Measurements from ENCODE around the gene ASTN2.
"Not testable (repeated sequence)": the region's sequence is repeated elsewhere in the genome, so short reads cannot be mapped to it uniquely, and the experiment has no call there.

Gene ASTN2

DNA sequence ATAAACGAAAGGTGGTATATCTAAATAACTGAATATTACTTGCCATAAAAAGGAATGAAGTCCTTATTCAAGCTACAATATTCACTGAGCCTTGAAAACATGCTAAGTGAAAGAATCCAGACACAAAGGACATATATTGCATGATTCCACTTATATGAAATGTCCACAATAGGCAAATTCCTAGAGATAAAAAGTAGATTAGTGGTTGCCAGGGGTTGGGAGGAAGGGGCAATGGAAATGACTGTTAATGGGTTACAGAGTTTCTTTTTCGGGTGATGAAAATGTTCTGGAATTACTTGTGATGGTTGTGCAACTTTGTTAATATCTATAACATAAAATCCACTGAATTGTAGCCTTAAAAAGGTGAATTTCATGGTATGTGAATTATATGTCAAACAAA, 954.8 kb downstream of the ASTN2 start:
- no peak for DNase-seq (ENCODE audit: low spot score)

DNA sequence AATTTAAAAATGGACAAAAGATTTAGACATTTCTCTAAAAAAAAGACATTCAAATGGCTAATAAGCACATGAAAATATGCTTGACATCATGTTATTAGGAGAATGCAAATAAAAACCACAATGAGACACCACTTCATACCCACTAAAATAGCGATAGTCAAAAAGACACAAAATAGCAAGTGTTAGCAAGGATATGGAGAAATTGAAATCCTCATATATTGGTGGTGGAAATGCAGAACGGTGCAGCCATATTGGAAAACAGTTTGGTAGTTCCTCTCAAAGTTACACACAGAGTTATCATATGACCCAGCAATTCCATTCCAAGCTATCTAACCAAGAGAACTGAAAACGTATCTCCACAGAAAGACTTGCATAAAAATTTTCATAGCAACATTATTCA, 955.3 kb downstream of the ASTN2 start:
- DNase-seq (ENCODE audit: low spot score), result no peak

DNA sequence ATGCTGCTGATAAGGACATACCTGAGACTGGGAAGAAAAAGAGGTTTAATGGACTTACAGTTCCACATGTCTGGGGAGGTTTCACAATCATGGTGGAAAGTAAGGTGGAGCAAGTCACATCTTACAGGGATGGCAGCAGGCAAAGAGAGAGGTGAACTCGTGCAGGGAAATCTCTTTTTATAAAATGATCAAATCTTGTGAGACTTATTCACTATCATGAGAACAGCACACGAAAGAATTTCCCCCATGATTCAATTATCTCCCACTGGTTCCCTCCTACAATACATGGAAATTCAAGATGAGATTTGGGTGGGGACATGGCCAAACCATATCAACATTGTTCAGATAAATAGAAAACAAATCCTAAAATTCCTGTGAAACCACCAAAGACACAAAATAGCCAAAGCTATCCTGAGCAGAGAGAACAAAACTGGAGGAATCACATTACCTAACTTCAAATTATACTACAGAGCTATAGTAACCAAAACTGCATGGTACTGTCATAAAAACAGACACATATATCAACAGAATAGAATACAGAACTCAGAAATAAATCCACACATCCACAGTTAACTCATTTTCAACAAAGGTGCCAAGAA, 958.3 kb downstream of the ASTN2 start:
- no peak for DNase-seq (ENCODE audit: low spot score)

DNA sequence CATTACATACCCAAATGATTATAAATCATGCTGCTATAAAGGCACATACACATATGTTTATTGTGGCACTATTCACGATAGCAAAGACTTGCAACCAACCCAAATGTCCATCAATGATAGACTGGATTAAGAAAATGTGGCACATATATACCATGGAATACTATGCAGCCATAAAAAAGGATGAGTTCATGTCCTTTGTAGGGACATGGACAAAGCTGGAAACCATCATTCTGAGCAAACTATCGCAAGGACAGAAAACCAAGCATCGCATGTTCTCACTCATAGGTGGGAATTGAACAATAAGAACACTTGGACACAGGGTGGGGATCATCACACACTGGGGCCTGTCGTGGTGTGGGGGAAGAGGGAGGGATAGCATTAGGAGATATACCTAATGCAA, 960.3 kb downstream of the ASTN2 start:
- not testable (repeated sequence) for DNase-seq (ENCODE audit: low spot score)

DNA sequence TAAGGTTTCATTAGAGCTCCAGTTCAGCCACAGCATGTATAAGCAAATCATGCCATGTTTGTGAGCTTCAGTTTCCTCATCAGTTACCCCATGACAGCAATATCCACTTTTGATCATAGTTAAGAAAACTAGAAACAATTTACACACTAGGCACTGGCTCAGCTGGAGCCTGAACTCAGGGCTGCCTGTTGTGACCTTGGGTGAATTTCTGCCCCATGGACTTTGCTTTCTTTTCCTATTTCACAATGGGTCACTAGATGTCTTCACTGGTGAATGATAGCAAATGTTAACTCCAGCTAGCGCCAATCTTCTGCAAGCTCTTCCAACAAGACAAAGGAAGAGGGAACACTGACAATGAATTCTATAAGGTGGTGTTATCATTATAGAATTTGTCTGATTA, 961.1 kb downstream of the ASTN2 start:
- DNase-seq (ENCODE audit: low spot score), result no peak

DNA sequence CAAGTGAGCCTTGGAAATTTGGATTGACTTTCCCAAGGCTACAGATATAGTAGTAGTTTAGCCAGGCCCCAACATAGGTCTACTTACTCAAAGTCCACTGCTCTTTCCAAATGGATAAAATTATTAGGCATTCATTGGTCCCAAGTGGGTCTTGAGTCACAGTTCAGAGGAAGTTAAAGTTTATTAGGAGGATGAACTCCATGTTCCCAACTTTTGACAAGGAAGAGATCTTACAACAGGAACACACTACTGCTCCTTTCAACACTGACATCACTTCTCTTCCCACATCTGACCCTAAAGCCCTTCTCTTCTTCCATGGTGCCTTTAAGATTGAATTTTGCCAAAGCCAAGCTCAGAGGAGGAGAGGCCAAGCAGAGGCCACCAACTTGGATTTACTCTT, 962.2 kb downstream of the ASTN2 start:
- no peak for DNase-seq (ENCODE audit: low spot score)

DNA sequence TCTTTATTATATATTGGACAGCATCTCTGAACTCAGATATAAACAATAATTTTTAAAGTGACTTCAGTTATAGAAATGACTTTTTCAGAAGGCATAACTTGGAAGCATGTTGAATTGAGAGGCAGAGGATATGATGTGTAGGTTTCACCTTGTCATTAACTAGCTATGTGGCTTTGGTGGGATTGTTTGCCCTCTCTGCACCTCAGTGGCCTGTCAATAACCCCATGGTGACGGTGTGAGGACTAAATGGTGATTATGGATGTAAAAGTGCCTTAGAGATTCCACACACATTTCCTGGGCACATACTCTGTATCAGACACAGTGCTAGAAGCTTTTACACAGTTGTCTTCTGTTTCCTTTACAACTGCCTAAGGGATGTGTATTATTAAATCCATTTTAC, 962.6 kb downstream of the ASTN2 start:
- DNase-seq (ENCODE audit: low spot score), result no peak

DNA sequence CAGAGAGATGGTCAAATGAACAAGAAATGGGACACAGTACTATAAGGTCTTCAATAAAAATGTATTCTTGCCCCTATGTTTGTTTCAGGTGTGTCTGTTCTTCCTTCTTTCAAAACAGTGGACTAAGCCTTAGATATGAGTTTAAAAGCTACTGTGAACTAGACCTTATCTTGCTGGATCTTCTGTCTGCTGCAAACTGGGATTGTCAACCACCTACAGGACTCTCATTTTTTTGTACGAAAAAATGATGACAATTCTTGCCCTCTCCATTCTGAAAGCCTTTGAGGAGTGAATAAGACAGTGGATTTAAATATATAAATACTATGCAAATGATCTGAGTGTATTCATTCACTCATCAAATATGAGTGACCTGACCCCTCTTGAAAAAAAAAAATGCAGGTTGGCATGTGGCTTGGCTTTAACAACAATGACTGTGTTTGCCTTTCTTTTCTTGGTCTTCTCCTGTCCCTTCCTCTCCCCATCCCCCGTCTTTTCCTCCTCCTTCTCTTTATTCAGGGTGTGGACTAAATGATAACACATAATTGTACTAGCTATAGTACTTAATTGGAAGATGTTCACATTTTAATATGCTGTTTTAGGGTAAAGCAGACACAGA, 963.2 kb downstream of the ASTN2 start:
- no peak for DNase-seq (ENCODE audit: low spot score)

DNA sequence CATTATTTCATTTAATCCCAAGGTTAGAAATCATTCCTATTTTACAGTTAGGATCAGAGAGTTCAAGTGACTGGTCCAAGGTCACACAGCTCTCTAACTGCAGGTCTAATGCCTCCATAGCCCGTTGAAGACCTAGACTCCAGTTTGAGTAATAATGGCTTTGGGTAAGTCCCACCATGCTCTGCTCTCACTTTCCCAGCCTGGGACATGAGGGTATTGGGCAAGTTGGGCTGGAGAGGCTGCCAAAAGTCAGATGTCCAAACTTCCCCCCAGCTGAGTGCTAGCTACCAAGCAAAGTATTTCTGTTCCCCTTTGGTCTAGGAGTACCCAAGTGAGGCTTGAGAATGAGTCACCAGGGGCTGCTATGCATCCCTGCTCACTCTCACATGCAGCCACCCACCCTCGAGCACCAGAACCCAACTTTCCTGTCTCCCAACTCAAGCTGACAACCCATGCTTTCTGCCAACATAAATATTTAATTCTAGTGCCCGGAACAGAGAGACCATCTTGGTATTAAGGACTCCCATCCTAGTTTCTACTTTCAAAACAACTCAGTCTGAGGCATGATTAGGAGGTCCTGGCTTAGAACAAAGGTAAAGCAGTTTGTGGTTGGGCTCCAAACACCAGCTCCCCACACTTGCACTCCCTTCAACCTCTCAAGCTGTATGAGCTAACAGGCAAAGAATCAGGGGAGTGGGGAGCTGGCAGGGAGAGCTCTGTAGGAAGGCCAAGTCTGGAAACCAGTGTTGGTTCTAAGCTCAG, 964.3 kb downstream of the ASTN2 start:
- DNase-seq (ENCODE audit: low spot score), result no peak

DNA sequence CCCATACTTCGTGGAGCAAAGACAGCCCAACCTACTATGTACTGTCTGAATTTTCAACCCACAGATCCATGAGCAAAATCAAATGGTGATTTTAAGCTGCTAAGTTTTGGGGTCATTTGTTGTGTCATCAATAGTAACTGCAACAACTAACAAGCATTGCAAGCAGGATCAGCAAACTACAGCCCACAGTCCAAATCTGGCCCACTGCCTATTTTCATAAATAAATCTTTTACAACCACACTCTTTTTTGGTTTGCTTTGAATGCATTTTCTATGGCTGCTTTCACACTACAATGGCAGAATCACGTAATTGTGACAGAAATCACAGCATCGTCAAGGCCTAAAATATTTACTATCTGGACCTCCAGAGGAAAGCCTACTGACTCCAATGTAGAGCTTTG, 964.9 kb downstream of the ASTN2 start:
- DNase-seq (ENCODE audit: low spot score), result no peak

DNA sequence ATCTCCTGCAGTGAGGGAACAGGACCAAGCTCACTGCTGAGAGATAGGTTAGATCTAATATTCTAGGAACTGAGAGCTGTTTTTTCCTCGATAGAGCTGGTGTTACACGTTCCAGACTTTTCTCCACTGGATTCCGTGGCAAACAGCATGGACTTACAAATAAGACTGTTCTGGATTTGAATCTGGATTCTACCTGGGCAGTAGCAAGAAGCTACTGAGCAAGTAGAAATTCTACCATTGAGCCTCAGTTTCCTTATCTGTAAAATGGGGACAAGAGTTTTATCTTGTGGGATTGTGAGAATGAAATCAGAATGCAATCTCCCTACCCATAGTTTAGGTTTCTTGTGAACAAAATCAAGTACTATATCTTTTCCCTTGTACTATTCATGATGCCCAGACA, 966.4 kb downstream of the ASTN2 start:
- DNase-seq (ENCODE audit: low spot score), result no peak

DNA sequence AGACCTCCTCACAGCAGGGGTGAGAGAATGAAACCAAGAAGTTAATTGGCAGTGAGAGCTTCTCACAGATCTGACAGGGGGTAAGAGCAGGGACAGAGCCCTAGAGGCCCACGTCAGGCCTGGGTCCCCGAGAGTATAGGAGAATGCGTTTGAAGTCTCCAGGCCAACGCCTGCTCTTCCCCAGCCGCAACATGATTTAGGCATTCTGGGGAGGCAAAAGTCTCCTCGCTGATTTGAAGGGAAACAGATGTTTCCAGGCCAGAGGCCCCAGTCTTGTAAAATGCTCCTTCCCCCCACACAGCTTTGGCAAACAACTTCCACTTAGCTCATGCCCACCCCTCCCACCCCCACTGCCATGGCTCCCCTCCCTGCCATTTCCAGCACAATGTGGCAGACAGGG, 966.9 kb downstream of the ASTN2 start:
- DNase-seq (ENCODE audit: low spot score), result no peak

DNA sequence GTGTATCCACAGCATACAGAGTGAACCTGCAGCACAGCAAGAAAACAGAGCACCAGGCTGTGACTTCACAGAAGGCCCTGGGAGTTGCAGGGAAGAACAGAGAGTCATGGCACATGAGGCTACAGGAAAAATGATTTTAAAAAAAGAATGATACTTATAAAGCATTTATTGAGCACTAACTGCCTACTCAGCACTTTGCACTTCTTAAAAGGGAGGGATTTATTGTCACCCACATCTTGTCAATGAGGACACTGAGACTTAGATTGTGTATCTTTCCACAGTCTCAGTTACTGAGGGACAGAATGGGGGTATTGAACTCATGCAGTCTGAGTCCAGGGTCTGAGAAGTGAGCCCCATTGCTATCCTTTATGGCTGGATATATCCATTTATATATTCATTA, 972.3 kb downstream of the ASTN2 start:
- DNase-seq (ENCODE audit: low spot score), result no peak

DNA sequence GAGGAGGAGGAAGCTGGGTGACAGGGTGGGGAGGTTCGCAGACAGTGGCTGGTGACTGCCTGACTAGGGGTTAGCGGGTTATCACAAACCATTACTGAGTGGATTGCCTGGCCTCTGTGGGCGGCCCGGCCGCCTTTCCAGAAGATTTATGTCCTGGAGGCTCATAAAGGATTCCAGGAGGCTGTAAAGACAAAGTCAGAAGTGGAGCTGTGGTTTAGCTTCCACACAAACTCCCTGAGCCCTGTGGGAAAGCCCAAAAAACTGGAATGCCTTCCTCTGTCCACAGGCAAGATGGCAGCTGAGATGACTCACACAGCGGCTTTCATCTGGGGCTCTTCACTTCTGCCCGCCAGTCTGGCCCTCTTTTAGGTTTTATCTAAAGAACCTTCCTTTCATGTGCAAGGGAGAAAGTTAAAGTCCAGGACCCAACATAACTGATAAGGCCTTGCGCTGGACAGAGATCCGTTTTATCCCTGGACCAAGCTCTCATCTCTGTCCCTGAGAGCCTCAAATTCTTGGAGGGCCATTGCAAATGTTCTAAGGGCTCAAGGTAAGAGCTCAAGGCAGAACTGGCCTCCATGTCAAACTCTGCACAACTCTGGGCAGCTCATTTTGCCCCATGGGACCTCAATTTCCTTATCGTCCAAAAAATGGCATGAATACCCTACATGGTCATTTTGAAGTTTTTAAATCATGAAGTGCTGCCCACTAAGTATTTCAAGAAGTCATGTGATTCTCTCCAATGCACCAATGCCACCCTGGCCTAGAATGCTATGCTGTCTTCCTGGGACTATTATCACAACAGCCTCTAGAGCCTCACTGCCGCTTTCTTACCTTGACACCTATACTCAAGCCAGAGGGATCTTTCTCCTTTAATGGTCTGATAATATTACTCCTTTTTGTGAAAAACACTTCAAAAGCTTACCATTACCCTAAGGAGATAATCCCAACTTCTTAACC, 977.2 kb downstream of the ASTN2 start:
- DNase-seq (ENCODE audit: low spot score), result no peak

DNA sequence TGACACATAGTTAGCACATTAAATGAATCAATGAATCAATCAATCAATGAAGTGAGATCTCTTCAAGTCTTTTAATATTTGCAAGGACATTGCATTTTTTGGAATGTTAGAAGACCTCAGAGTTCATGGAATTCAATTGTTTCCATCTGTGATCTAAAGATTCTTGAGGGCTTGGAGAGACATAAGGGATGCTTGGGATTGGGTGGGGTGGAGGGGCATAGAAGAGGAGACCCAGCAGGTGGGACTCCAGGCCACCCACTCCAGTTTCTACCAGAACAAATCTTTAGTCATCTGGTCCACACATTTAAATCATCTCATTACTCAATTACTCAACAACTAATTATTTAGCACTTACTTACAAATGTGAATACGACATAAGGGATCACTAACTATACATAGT, 978.7 kb downstream of the ASTN2 start:
- DNase-seq (ENCODE audit: low spot score), result no peak

DNA sequence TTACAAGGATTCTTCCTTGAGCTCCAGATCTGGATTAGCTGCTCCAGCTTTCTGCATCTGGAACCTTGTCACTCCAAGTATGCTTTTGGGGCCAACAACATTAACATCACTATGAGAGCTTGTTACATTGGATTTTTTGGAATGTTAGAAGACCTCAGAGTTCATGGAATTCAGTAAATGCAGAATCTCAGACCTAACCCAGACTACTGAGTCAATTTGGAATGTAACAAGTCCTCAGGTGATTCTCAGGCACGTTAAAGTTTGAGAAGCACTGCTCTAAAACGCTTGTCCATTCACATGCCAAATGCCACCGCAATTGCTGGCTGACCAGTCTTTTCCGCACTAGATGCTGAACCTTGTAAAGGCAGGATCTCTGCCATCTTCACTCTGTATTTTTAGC, 979.2 kb downstream of the ASTN2 start:
- DNase-seq (ENCODE audit: low spot score), result no peak

DNA sequence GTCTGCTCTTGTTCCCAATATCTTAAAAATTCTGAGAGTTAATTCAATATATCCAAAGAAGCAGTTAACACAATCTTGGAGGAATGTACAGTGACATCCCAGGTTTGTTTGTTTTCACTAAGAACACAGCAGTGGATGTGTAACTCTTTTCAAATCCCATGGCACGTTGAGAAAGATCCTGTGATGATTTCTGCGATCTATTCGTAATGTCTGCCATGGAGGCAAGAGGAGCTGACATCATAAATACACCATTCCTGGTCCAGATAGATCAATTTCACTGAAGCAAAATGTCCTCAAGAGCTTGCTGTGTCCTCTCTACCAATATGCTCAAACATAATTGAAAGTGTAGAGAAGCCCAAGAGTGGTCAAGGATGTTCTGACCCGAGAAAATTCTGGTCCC, 980.5 kb downstream of the ASTN2 start:
- no peak for DNase-seq (ENCODE audit: low spot score)

DNA sequence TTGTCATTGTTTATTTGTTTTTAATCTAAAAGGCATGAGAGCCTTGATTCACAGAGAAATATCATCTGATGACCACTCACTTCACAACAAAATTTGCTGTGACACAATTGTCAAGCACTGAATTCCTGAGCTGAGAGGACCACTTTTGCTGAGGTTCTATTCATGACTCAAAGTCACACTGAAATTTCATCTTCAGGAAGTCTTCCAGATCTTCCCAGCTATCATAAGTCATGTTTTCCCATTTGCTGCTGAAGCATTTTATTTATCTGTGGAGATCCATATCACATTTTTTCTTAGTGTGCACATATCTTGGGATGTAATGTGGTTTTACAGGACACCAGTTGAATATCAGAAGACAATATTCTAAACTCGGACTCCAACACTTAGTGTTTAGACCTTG, 982.8 kb downstream of the ASTN2 start:
- no peak for DNase-seq (ENCODE audit: low spot score)

DNA sequence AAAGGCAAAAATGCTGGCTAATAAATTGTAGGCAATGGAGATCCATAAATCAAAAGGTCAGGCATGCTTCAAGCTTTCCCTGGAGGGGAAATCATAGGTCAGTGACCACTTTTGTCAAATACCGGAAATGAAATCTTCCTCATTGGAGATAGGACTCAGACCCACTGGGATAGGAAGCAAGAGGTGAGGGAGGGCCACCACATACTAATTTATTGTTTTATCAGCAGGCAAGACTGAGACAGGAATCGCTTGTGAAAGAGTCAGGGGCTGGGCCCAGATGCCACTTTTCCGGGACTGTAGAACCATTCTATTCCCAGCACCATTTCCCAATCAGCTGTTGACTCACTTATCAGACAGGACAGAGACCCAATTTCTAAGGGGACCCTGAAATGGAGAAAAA, 984.0 kb downstream of the ASTN2 start:
- no peak for DNase-seq (ENCODE audit: low spot score)

DNA sequence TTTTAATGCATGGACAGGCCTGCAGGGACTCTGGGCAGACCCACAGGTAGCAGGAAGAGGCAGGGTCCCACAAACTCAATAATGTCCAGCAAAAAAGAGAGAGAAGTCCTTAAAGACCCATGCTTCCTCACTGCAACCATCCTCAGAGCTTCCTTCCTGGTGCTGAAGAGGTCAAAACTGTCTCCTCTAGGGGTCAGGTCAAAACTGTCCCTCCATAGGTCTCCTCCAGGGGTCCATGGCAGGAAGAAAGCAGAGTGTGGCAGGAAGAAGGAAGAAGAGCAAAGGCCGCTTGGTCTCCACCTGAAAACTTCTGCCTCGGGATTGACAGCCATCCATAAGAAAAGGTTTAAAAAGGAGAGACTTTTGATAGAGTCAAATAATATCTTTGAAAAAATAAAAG, 989.6 kb downstream of the ASTN2 start:
- no peak for DNase-seq (ENCODE audit: low spot score)

DNA sequence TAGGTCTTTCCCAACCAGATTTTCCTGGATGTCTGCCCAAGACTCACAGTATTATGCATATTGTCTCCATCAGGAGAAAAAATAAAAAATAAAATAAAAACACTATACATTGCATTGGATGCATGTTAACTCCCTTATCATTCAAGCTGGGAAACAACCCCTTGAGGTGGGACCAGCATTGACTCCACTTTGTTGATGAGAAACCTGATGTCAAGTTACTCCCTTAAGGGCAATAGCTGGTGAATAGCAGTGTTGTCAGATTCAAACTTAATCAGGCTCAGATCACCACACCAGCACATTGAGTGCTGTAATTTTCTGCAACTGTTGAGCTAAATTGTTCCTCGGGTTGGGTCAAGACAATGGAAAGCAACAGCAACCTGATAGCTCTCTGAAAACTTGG, 991.7 kb downstream of the ASTN2 start:
- no peak for DNase-seq (ENCODE audit: low spot score)

DNA sequence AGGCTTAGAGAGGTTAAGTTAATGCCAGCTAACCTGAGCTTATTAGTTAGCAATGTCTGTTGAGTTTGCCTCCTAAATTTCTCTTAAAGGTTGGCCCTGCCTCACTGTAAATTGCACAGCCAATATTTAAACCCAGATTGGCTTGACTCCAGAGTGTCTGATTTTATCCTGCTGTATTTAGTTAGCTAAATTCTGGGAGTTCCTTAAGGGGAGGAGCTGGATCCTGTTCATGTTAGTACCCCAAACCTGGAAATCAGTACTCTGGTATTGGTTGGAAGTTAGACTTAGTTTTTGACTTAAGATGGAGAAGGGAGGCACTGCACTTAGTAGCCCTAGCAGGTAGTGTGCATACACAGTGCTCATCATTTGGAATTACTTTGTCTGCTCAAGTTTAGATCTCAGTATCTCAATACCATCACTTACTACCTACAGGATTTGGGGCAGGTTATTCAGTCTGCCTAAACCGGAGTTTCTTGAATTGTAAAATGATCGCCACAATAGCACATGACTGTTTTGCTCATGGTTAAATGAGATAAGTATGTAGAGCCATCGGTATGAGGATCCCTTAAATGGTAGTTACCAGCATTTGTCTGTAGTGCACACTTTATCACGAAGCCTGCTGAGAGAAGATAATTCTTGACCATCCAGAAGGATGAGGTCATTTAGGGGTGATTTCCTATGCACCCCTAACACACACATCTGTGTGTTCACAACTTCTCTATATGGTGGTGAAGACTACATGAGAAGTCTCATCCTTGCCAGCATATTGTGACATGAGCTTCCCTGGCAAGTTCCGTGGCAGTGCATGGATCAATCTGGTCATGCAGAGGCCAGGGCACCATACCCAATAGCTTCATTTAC, 992.5 kb downstream of the ASTN2 start:
- DNase-seq (ENCODE audit: low spot score), result no peak
